ENCODE results near the gene TNFAIP8. TPM values are rescaled to one million over a fixed set of nuclear protein-coding genes. Genes with fewer than 3 reads are reported as not detected.
A peak's percentile ranks its signal among the peaks of the same experiment; 100 is the strongest.

The TNFAIP8 gene
- total and polyA plus RNA-seq, 10 of the 15 experiments (the other 5 are each of a cell fraction or from before 2014, with no cell fraction given), result 124 to 324 (median 177) TPM

DNA sequence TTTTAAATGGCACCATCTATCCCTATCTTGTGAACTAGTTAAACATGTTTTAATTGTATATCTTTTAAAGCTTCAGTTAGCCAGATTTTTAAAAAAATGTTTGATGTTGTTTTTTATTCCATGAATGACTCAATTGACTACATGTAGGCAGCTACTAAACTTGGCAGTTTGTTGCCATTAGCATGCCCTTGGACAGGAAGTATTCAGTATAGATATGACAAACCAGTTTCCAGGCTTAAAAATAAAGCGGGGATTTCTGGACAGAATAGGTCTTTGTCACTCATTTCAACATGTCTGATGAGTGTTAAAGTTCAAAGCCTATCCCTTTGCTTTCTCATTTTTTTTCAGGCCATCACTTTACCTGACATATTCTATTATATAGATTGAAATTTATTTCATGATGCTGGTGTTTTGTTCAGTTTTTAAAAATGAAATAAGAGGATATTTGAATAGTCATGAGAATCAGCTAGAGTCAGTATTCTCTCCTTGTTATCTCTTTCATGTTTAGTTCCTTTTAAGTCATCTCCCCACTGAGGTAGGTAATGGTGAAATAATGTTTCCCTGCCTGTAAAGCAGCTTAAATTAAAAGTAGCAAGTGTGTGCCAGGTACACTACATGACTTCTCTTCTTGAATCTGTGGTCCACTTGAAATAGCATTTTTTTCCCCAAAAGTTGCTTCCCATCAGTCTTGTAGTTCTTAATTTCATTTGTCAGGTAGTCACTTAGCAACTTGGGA is 11.9 kb downstream of the TNFAIP8 start:
- Histone ChIP-seq H3K79me2 (ENCODE audit: control insufficient read depth, insufficient read depth, low read length) (peaks cover 97% of the 10 kb centered on the region), H3K9ac (ENCODE audit: control insufficient read depth, insufficient read depth, low read length) (peak overlapping the region; percentile 31), H3K9me3 (replicated peaks; ENCODE audit: control insufficient read depth, insufficient read depth, low read length) (no peaks in the 10 kb centered on the region), H3K27ac (ENCODE audit: control insufficient read depth, insufficient read depth) (peak overlapping the region; percentile 95), H3K4me1 (ENCODE audit: control insufficient read depth, insufficient read depth, low read length) (peaks cover 44% of the 10 kb centered on the region), H4K20me1 (ENCODE audit: control insufficient read depth, insufficient read depth) (peaks cover 7% of the 10 kb centered on the region; the same call in 1 of the 2 replicates), H3K27me3 (replicated peaks in 1 of 2; ENCODE audit: control insufficient read depth in 2 of 2, insufficient read depth in 2 of 2, low read length in 1 of 2) (no peaks in the 10 kb centered on the region), H3K4me3 (peak overlapping the region; percentile 59), H3K36me3 (ENCODE audit: control insufficient read depth in 2 of 2, insufficient read depth in 2 of 2, low read length in 1 of 2) (peaks cover 6 to 9% of the 10 kb centered on the region in 2 experiments; a peak in 3 of 4 replicates), H2AFZ (ENCODE audit: control insufficient read depth, low read depth, low read length) (no peak overlapping the region), H3K4me2 (ENCODE audit: control insufficient read depth, insufficient read depth) (peak overlapping the region; percentile 75)
- peak; percentile 72 for ATAC-seq
- ChIA-PET POLR2A (interaction anchor here (0.9 to 20.5 kb wide), 11 partner anchors 10 to 297 kb away, joined by 3 to 657 read pairs (median 4); partner anchors contain the start of genes DMXL1 and TNFAIP8), RAD21 (ENCODE audit: unreplicated experiment) (interaction anchor here (1.0 to 17.9 kb wide), 14 partner anchors 10 to 382 kb away, joined by 3 to 501 read pairs (median 4); partner anchors contain the start of gene TNFAIP8), SMC1A (ENCODE audit: uncharacterized antibody, unreplicated experiment) (interaction anchor here (0.9 to 26.3 kb wide), 11 partner anchors 20 to 94 kb away, joined by 3 to 1117 read pairs (median 6); partner anchors contain the start of gene TNFAIP8), CTCF (interaction anchor here (0.6 to 12.8 kb wide), 9 partner anchors 11 to 379 kb away, joined by 3 to 187 read pairs (median 7); partner anchors contain the start of genes DTWD2 and TNFAIP8)
- intact Hi-C loops (cut with micrococcal nuclease; ENCODE audit: unreplicated experiment), result loop anchor here (1.0 to 2.0 kb wide), 3 partner anchors 12 to 29 kb away; no protein-coding TSS in a partner anchor
- in situ Hi-C loops (cut with MboI), result no loop called here
- 0% methylated on average over 1 of the region's 1 CpG for WGBS (ENCODE audit: insufficient coverage, insufficient replicate concordance, low lambda C conversion rate, missing lambda C conversion rate)
- FAIRE-seq, result peak; percentile 27
- BruUV-seq (replicated peaks), result no TSS peak
- DNase-seq (ENCODE audit: low read depth, low spot score), result peak; percentile 81
- no peak for TF ChIP-seq HDAC2 (IDR thresholded peaks at IDR 0.05)
- no peak for TF ChIP-seq NRF1 (conservative IDR thresholded peaks at IDR 0.05; ENCODE audit: low read depth, low read length)
- TF ChIP-seq, protein P1, sequence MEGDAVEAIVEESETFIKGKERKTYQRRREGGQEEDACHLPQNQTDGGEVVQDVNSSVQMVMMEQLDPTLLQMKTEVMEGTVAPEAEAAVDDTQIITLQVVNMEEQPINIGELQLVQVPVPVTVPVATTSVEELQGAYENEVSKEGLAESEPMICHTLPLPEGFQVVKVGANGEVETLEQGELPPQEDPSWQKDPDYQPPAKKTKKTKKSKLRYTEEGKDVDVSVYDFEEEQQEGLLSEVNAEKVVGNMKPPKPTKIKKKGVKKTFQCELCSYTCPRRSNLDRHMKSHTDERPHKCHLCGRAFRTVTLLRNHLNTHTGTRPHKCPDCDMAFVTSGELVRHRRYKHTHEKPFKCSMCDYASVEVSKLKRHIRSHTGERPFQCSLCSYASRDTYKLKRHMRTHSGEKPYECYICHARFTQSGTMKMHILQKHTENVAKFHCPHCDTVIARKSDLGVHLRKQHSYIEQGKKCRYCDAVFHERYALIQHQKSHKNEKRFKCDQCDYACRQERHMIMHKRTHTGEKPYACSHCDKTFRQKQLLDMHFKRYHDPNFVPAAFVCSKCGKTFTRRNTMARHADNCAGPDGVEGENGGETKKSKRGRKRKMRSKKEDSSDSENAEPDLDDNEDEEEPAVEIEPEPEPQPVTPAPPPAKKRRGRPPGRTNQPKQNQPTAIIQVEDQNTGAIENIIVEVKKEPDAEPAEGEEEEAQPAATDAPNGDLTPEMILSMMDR (IDR thresholded peaks at IDR 0.05 in 2 of 3, conservative IDR thresholded peaks at IDR 0.05 in 1 of 3; ENCODE audit: control insufficient read depth in 2 of 3, extremely low read depth in 1 of 3, insufficient read depth in 1 of 3, low read depth in 3 of 3, low read length in 3 of 3), result no peak
- peak; percentile 68 for TF ChIP-seq GABPA (IDR thresholded peaks at IDR 0.05; ENCODE audit: low read depth)
- no peak for TF ChIP-seq ASH2L (IDR thresholded peaks at IDR 0.05; ENCODE audit: borderline replicate concordance, low read depth)
- TF ChIP-seq, protein P2, sequence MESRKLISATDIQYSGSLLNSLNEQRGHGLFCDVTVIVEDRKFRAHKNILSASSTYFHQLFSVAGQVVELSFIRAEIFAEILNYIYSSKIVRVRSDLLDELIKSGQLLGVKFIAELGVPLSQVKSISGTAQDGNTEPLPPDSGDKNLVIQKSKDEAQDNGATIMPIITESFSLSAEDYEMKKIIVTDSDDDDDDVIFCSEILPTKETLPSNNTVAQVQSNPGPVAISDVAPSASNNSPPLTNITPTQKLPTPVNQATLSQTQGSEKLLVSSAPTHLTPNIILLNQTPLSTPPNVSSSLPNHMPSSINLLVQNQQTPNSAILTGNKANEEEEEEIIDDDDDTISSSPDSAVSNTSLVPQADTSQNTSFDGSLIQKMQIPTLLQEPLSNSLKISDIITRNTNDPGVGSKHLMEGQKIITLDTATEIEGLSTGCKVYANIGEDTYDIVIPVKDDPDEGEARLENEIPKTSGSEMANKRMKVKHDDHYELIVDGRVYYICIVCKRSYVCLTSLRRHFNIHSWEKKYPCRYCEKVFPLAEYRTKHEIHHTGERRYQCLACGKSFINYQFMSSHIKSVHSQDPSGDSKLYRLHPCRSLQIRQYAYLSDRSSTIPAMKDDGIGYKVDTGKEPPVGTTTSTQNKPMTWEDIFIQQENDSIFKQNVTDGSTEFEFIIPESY (IDR thresholded peaks at IDR 0.05), result no peak
- TF ChIP-seq RB1 (IDR thresholded peaks at IDR 0.05; ENCODE audit: borderline replicate concordance), result no peak
- TF ChIP-seq KAT2A (conservative IDR thresholded peaks at IDR 0.05; ENCODE audit: control insufficient read depth, low read depth, low read length), result no peak
- peak; percentile 48; the same call in 1 of the 2 replicates for TF ChIP-seq CHD2 (IDR thresholded peaks at IDR 0.05; ENCODE audit: borderline replicate concordance, low read depth, low read length)
- peak; percentile 93 for TF ChIP-seq IRF4 (IDR thresholded peaks at IDR 0.05; ENCODE audit: low read depth, low read length)
- no peak for TF ChIP-seq NR2C1 (IDR thresholded peaks at IDR 0.05)
- TF ChIP-seq, protein P3, sequence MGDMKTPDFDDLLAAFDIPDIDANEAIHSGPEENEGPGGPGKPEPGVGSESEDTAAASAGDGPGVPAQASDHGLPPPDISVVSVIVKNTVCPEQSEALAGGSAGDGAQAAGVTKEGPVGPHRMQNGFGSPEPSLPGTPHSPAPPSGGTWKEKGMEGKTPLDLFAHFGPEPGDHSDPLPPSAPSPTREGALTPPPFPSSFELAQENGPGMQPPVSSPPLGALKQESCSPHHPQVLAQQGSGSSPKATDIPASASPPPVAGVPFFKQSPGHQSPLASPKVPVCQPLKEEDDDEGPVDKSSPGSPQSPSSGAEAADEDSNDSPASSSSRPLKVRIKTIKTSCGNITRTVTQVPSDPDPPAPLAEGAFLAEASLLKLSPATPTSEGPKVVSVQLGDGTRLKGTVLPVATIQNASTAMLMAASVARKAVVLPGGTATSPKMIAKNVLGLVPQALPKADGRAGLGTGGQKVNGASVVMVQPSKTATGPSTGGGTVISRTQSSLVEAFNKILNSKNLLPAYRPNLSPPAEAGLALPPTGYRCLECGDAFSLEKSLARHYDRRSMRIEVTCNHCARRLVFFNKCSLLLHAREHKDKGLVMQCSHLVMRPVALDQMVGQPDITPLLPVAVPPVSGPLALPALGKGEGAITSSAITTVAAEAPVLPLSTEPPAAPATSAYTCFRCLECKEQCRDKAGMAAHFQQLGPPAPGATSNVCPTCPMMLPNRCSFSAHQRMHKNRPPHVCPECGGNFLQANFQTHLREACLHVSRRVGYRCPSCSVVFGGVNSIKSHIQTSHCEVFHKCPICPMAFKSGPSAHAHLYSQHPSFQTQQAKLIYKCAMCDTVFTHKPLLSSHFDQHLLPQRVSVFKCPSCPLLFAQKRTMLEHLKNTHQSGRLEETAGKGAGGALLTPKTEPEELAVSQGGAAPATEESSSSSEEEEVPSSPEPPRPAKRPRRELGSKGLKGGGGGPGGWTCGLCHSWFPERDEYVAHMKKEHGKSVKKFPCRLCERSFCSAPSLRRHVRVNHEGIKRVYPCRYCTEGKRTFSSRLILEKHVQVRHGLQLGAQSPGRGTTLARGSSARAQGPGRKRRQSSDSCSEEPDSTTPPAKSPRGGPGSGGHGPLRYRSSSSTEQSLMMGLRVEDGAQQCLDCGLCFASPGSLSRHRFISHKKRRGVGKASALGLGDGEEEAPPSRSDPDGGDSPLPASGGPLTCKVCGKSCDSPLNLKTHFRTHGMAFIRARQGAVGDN (IDR thresholded peaks at IDR 0.05), result no peak
- TF ChIP-seq ATF7 (IDR thresholded peaks at IDR 0.05; ENCODE audit: low read depth), result peak; percentile 59
- 0 out of 2 replicates have a peak, but pooled peaks have one; percentile 39 for TF ChIP-seq TCF12 (IDR thresholded peaks at IDR 0.05; ENCODE audit: low read depth, low read length)
- no peak; the same call in 1 of the 2 replicates for TF ChIP-seq BMI1 (IDR thresholded peaks at IDR 0.05; ENCODE audit: borderline replicate concordance)

All from GM12878 (cell line).